GM23338 (cell line): ENCODE measurements around the gene STAT3. TPM values are rescaled to one million over a fixed set of nuclear protein-coding genes. Genes with fewer than 3 reads are reported as not detected.

ENCODE experiments used
- ATAC-seq: fragments of 200-7000 bp; cut with Tn5 transposase; 3 replicates; pipeline ENCODE4 v1.9.1; 2020
- DNase-seq: peaks from one replicate; pipeline ENCODE4 v3.0.0-alpha.2; 2015; ENCODE audit warnings: low spot score
- H2AFZ ChIP-seq: fragments of 200-600 bp; sonication (generic); 2 replicates; pipeline ENCODE4 v1.8.0; 2016; ENCODE audit warnings: antibody characterized with exemption, mild to moderate bottlenecking, moderate library complexity
- H3F3A ChIP-seq: fragments of 200-600 bp; sonication (generic); replicated peaks from 2 replicates; pipeline ENCODE4 v1.8.0; 2017; ENCODE audit warnings: antibody characterized with exemption, mixed run types, low read depth
- H3K27ac ChIP-seq: fragments of 200-600 bp; sonication (generic); 2 replicates; pipeline ENCODE4 v1.6.1; 2016; ENCODE audit warnings: low read depth
- H3K27me3 ChIP-seq: fragments of 200-600 bp; sonication (generic); 2 replicates; pipeline ENCODE4 v1.8.0; 2016; ENCODE audit warnings: mild to moderate bottlenecking, mixed run types, moderate library complexity; ENCODE audit not compliant: insufficient read depth
- H3K36me3 ChIP-seq: fragments of 200-600 bp; sonication (generic); 2 replicates; pipeline ENCODE4 v1.8.0; 2016; ENCODE audit warnings: mild to moderate bottlenecking; ENCODE audit not compliant: insufficient read depth
- H3K4me1 ChIP-seq: fragments of 200-600 bp; sonication (generic); 2 replicates; pipeline ENCODE4 v1.8.0; 2016; ENCODE audit warnings: mild to moderate bottlenecking, moderate library complexity; ENCODE audit not compliant: insufficient read depth
- H3K4me2 ChIP-seq: fragments of 200-600 bp; sonication (generic); 2 replicates; pipeline ENCODE4 v1.7.1; 2017; ENCODE audit warnings: mixed run types
- H3K4me3 ChIP-seq: fragments of 200-600 bp; sonication (generic); 2 replicates; pipeline ENCODE4 v1.6.1; 2016; ENCODE audit warnings: mixed run types
- H3K79me2 ChIP-seq: fragments of 200-600 bp; sonication (generic); replicated peaks from 2 replicates; pipeline ENCODE4 v1.8.0; 2017; ENCODE audit warnings: mild to moderate bottlenecking; ENCODE audit not compliant: insufficient read depth
- H3K9me2 ChIP-seq: fragments of 200-600 bp; sonication (generic); 2 replicates; pipeline ENCODE4 v1.8.0; 2017; ENCODE audit not compliant: insufficient read depth
- H4K20me1 ChIP-seq: fragments of 200-600 bp; sonication (generic); replicated peaks from 2 replicates; pipeline ENCODE4 v1.8.0; 2017; ENCODE audit warnings: mild to moderate bottlenecking; ENCODE audit not compliant: insufficient read depth
- H3K27ac Mint-ChIP-seq: 2 replicates; pipeline ENCODE4 v1.8.0; 2020; ENCODE audit warnings: inconsistent platforms, mild to moderate bottlenecking, moderate library complexity, mixed read lengths
- H3K27me3 Mint-ChIP-seq: 3 replicates; pipeline ENCODE4 v1.8.0; 2022; ENCODE audit warnings: low read depth, mild to moderate bottlenecking, moderate library complexity, mixed read lengths, inconsistent platforms; ENCODE audit not compliant: insufficient read depth, poor library complexity
- H3K36me3 Mint-ChIP-seq: 3 replicates; pipeline ENCODE4 v1.8.0; 2021; ENCODE audit warnings: low read depth, mild to moderate bottlenecking, inconsistent platforms, moderate library complexity, mixed read lengths
- H3K4me1 Mint-ChIP-seq: 3 replicates; pipeline ENCODE4 v1.8.0; 2020; ENCODE audit warnings: mild to moderate bottlenecking, inconsistent platforms, mixed read lengths
- H3K4me3 Mint-ChIP-seq: 3 replicates; pipeline ENCODE4 v1.8.0; 2021; ENCODE audit warnings: moderate library complexity, mild to moderate bottlenecking, inconsistent platforms, mixed read lengths
- H3K9me3 Mint-ChIP-seq: 3 replicates; pipeline ENCODE4 v1.8.0; 2020; ENCODE audit warnings: moderate library complexity, mild to moderate bottlenecking, inconsistent platforms, mixed read lengths
- CREB1 ChIP-seq: fragments of 250-450 bp; sonication (Bioruptor Pico); IDR thresholded peaks from 2 replicates; pipeline ENCODE4 v1.5.0; 2020; ENCODE audit warnings: low read depth, mild to moderate bottlenecking, moderate library complexity
- ETS1 ChIP-seq: IDR thresholded peaks from 2 replicates; pipeline ENCODE4 v1.6.1; 2016; ENCODE audit warnings: antibody characterized with exemption
- JUNB ChIP-seq: IDR thresholded peaks from one replicate; pipeline ENCODE4 v1.6.1; 2016; ENCODE audit warnings: antibody characterized with exemption; ENCODE audit not compliant: unreplicated experiment
- NANOG ChIP-seq: IDR thresholded peaks from 2 replicates; pipeline ENCODE4 v1.6.1; 2016; ENCODE audit warnings: antibody characterized with exemption, borderline replicate concordance
- POLR2AphosphoS5 ChIP-seq: IDR thresholded peaks from 2 replicates; pipeline ENCODE4 v1.6.1; 2016; ENCODE audit warnings: antibody characterized with exemption, low read depth
- REST ChIP-seq: IDR thresholded peaks from one replicate; pipeline ENCODE4 v1.6.1; 2018; ENCODE audit warnings: antibody characterized with exemption; ENCODE audit not compliant: unreplicated experiment
- STAT1 ChIP-seq: IDR thresholded peaks from one replicate; pipeline ENCODE4 v1.6.1; 2016; ENCODE audit warnings: antibody characterized with exemption; ENCODE audit not compliant: unreplicated experiment
- ZNF114 ChIP-seq: fragments of 250-450 bp; sonication (Bioruptor Pico); IDR thresholded peaks from 2 replicates; pipeline ENCODE4 v1.5.0; 2020; ENCODE audit warnings: mild to moderate bottlenecking, moderate library complexity
- polyA plus RNA-seq: library from polyadenylated mRNA; unstranded; fragments of >200 nt; fragmentation: Nextera tagmentation; extraction: Ambion mirVana; gene quantifications from 2 replicates; pipeline ENCODE4 v1.2.1, GENCODE V29; 2016
- total RNA-seq: library from RNA; depleted of rRNA; stranded (reverse); fragments of >200 nt; shearing (Covaris generic); gene quantifications from 2 replicates; pipeline ENCODE4 v1.2.3, GENCODE V29; 2014
- TF ChIP-seq, protein P1 (sequence below): fragments of 250-450 bp; sonication (Bioruptor Pico); IDR thresholded peaks from 2 replicates; pipeline ENCODE4 v1.5.0; 2020; ENCODE audit warnings: mild to moderate bottlenecking, moderate library complexity

Gene STAT3
- total and polyA plus RNA-seq, 2 experiments from 2014 or later: 49.5 to 78.0 TPM

GRCh38 chr17:42422958-42423712 lies 34.9 kb upstream of the STAT3 start, which contains the start of gene CAVIN1 (continued):
- TF ChIP-seq CREB1 (peak; percentile 17; the same call in 1 of the 2 replicates), STAT1 (no peak), POLR2AphosphoS5 (peak; percentile 98), NANOG (no peak), JUNB (no peak)

DNA sequence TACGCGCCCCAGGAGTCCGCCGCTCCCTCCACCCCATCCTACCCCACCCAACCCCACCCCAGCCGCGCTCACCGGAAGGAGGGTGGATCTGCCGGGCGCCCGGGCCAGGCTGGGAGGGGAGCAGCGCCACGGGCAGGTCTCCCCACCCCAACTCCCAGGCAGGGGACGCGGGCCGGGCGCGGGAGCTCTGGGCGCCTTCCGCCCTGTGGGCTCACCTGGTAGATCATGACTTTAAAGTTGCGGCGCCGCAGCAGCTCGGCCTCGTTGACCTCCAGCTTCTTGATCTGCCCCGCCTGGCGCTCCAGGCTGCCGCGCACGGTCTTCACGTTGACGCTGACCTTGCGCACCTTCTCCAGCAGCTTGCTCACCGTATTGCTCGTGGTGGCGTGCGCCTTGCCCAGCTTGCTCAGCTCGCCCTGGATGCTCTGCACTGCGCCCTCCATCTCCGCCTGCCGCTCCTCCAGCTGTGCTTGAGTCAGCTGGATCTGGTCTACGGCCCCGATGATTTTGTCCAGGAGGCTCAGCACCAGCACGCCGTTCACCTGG lies 34.2 kb upstream of the STAT3 start:
- Histone ChIP-seq H2AFZ (peak overlapping the region; percentile 90), H3K4me2 (peak overlapping the region; percentile 100), H3K79me2 (peaks cover 18% of the 10 kb centered on the region), H4K20me1 (peaks cover 7% of the 10 kb centered on the region), H3K4me3 (peak overlapping the region; percentile 97), H3K36me3 (no peaks in the 10 kb centered on the region), H3K27ac (no peak overlapping the region), H3F3A (peaks cover 12% of the 10 kb centered on the region; the same call in 1 of the 2 replicates), H3K27me3 (peaks cover 34% of the 10 kb centered on the region), H3K4me1 (peaks cover 34% of the 10 kb centered on the region), H3K9me2 (no peaks in the 10 kb centered on the region)
- Mint-ChIP-seq H3K4me1 (peaks cover 34% of the 10 kb centered on the region), H3K27me3 (peaks cover 36% of the 10 kb centered on the region), H3K4me3 (peak overlapping the region; percentile 91), H3K36me3 (peaks cover 3% of the 10 kb centered on the region; the same call in 1 of the 3 replicates), H3K27ac (no peak overlapping the region; the same call in 1 of the 2 replicates), H3K9me3 (no peaks in the 10 kb centered on the region; the same call in 2 of the 3 replicates)
- ATAC-seq (peak; percentile 37), DNase-seq (peak; percentile 70)
- TF ChIP-seq, protein P1, sequence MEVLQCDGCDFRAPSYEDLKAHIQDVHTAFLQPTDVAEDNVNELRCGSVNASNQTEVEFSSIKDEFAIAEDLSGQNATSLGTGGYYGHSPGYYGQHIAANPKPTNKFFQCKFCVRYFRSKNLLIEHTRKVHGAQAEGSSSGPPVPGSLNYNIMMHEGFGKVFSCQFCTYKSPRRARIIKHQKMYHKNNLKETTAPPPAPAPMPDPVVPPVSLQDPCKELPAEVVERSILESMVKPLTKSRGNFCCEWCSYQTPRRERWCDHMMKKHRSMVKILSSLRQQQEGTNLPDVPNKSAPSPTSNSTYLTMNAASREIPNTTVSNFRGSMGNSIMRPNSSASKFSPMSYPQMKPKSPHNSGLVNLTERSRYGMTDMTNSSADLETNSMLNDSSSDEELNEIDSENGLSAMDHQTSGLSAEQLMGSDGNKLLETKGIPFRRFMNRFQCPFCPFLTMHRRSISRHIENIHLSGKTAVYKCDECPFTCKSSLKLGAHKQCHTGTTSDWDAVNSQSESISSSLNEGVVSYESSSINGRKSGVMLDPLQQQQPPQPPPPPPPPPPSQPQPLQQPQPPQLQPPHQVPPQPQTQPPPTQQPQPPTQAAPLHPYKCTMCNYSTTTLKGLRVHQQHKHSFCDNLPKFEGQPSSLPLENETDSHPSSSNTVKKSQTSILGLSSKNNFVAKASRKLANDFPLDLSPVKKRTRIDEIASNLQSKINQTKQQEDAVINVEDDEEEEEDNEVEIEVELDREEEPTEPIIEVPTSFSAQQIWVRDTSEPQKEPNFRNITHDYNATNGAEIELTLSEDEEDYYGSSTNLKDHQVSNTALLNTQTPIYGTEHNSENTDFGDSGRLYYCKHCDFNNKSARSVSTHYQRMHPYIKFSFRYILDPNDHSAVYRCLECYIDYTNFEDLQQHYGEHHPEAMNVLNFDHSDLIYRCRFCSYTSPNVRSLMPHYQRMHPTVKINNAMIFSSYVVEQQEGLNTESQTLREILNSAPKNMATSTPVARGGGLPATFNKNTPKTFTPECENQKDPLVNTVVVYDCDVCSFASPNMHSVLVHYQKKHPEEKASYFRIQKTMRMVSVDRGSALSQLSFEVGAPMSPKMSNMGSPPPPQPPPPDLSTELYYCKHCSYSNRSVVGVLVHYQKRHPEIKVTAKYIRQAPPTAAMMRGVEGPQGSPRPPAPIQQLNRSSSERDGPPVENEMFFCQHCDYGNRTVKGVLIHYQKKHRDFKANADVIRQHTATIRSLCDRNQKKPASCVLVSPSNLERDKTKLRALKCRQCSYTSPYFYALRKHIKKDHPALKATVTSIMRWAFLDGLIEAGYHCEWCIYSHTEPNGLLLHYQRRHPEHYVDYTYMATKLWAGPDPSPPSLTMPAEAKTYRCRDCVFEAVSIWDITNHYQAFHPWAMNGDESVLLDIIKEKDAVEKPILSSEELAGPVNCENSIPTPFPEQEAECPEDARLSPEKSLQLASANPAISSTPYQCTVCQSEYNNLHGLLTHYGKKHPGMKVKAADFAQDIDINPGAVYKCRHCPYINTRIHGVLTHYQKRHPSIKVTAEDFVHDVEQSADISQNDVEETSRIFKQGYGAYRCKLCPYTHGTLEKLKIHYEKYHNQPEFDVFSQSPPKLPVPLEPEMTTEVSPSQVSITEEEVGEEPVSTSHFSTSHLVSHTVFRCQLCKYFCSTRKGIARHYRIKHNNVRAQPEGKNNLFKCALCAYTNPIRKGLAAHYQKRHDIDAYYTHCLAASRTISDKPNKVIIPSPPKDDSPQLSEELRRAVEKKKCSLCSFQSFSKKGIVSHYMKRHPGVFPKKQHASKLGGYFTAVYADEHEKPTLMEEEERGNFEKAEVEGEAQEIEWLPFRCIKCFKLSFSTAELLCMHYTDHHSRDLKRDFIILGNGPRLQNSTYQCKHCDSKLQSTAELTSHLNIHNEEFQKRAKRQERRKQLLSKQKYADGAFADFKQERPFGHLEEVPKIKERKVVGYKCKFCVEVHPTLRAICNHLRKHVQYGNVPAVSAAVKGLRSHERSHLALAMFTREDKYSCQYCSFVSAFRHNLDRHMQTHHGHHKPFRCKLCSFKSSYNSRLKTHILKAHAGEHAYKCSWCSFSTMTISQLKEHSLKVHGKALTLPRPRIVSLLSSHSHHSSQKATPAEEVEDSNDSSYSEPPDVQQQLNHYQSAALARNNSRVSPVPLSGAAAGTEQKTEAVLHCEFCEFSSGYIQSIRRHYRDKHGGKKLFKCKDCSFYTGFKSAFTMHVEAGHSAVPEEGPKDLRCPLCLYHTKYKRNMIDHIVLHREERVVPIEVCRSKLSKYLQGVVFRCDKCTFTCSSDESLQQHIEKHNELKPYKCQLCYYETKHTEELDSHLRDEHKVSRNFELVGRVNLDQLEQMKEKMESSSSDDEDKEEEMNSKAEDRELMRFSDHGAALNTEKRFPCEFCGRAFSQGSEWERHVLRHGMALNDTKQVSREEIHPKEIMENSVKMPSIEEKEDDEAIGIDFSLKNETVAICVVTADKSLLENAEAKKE (CRISPR knock-in tag): no peak
- TF ChIP-seq ZNF114 (CRISPR knock-in tag) (no peak), REST (no peak), STAT1 (no peak), ETS1 (no peak), POLR2AphosphoS5 (no peak)
